BLaER1 (cell line): ENCODE data around the gene TCERG1L.

Source experiments
- H3K27ac ChIP-seq: shearing (Covaris generic); formaldehyde crosslinking; 2 replicates; pipeline ENCODE4 v1.8.1; 2022
- H3K27me3 ChIP-seq: shearing (Covaris generic); formaldehyde crosslinking; 2 replicates; pipeline ENCODE4 v1.8.1; 2022
- H3K36me3 ChIP-seq: shearing (Covaris generic); formaldehyde crosslinking; 2 replicates; pipeline ENCODE4 v1.8.1; 2022
- H3K4me1 ChIP-seq: shearing (Covaris generic); formaldehyde crosslinking; 2 replicates; pipeline ENCODE4 v1.8.1; 2022
- H3K4me2 ChIP-seq: shearing (Covaris generic); formaldehyde crosslinking; 2 replicates; pipeline ENCODE4 v1.8.1; 2022
- H3K4me3 ChIP-seq: shearing (Covaris generic); formaldehyde crosslinking; 2 replicates; pipeline ENCODE4 v1.8.1; 2022
- H3K9ac ChIP-seq: shearing (Covaris generic); formaldehyde crosslinking; 2 replicates; pipeline ENCODE4 v1.8.1; 2022
- H3K9me3 ChIP-seq: shearing (Covaris generic); formaldehyde crosslinking; 2 replicates; pipeline ENCODE4 v1.8.1; 2022
- H4K20me1 ChIP-seq: shearing (Covaris generic); formaldehyde crosslinking; 2 replicates; pipeline ENCODE4 v1.8.1; 2022
- Cebpa-rat ChIP-seq: shearing (Covaris generic); IDR thresholded peaks from 2 replicates; pipeline ENCODE4 v1.8.1; 2022

TCERG1L gene

DNA sequence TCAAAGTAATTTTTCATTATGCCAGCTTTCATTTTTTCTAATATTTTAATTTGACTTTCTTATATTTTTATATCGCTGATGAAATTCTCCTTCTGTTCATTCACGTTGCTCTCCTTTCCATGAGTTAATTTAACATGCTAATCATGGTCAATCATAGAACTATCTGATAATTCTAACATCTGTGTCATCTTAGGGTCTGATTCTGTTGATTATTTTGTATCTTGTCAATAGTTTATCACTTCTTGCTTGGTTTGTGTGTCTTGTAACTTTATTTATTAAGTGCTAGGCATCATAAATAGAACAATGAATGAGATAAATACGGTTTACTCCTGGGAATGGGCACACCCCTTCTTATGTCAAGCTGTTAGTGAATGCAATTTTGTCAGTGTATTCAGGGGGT is 11.0 kb downstream of the TCERG1L start:
- no peak for TF ChIP-seq Cebpa-rat
- H3K4me3 ChIP-seq: no peak overlapping the region
- H3K27ac ChIP-seq: no peak overlapping the region
- peaks cover 56% of the 10 kb centered on the region for H3K36me3 ChIP-seq
- H4K20me1 ChIP-seq: no peaks in the 10 kb centered on the region
- H3K27me3 ChIP-seq: no peaks in the 10 kb centered on the region
- H3K9ac ChIP-seq: no peak overlapping the region
- peaks cover 63% of the 10 kb centered on the region for H3K9me3 ChIP-seq
- no peaks in the 10 kb centered on the region for H3K4me1 ChIP-seq
- no peak overlapping the region for H3K4me2 ChIP-seq

DNA sequence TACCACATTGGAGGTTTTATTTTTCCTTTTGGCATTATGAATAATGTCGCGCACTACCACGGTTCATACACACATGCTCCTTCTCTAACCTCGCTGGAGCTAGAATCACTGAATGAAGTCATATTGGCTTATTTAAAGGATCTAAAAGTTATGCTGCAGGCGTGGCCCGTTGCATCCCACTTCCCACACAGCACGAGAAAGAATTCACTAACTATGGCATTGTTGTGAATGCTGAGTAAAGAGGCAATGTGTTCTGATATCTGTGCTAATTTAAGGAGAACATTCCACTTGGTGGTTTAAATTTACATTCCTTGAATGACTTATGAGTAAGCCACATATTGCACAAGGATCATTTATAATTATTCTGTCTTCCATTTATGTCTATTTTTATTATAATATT is 20.7 kb downstream of the TCERG1L start:
- H3K9me3 ChIP-seq: no peaks in the 10 kb centered on the region
- H3K4me1 ChIP-seq: peaks cover 21% of the 10 kb centered on the region
- H3K27ac ChIP-seq: no peak overlapping the region
- peaks cover 37% of the 10 kb centered on the region; the same call in 1 of the 2 replicates for H4K20me1 ChIP-seq
- no peak for TF ChIP-seq Cebpa-rat
- H3K27me3 ChIP-seq: no peaks in the 10 kb centered on the region
- peaks cover 45% of the 10 kb centered on the region for H3K36me3 ChIP-seq
- no peak overlapping the region for H3K4me2 ChIP-seq
- H3K4me3 ChIP-seq: no peak overlapping the region
- no peak overlapping the region for H3K9ac ChIP-seq

DNA sequence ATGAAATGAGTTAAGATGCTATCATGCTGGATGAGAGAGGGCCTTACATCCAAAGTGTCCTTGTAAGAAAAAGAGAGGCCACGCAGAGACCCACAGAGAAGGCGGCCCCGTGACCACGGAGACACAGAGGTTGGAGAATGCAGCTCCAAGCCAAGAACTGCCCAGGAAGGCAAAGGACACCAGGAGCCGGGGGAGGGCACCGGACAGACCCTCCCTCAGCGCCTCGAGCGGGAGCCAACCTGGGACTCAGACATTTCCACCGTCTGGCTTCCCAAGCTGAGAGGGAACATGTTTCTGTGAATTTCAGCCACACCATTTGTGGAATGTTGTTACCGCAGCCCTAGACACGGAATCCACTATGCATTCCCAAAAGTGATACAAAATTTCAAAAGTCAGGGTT is 22.9 kb downstream of the TCERG1L start:
- no peak for TF ChIP-seq Cebpa-rat
- Histone ChIP-seq H3K4me3 (no peak overlapping the region), H4K20me1 (peaks cover 33% of the 10 kb centered on the region; the same call in 1 of the 2 replicates), H3K27me3 (no peaks in the 10 kb centered on the region), H3K4me2 (peak overlapping the region; percentile 40), H3K4me1 (peaks cover 17% of the 10 kb centered on the region), H3K9ac (no peak overlapping the region), H3K9me3 (peaks cover 7% of the 10 kb centered on the region; the same call in 1 of the 2 replicates), H3K27ac (peak overlapping the region; percentile 5; the same call in 1 of the 2 replicates), H3K36me3 (peaks cover 48% of the 10 kb centered on the region)

DNA sequence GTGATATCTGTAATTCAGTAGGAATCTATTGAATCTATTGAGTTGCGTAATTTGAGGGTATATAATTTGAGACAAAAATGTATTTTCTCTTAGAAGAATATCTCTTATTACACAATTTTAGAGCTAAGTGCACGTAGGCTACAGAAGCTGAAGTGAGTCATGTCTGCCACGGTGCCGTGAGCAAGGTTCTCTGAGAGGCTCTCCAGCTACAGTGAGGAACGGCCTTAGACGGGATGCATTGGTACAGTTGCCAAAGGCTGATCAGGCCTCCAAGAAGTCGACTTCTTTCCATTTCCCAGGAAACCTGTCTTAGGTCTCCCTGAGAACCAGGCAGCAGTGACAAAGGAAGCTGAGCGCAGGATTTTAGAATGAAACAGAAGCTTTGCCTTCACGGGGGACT is 28.6 kb downstream of the TCERG1L start:
- peaks cover 58% of the 10 kb centered on the region for H4K20me1 ChIP-seq
- no peak overlapping the region for H3K4me3 ChIP-seq
- peaks cover 68% of the 10 kb centered on the region for H3K36me3 ChIP-seq
- H3K4me1 ChIP-seq: peaks cover 40% of the 10 kb centered on the region
- H3K9ac ChIP-seq: no peak overlapping the region
- H3K27ac ChIP-seq: no peak overlapping the region
- H3K9me3 ChIP-seq: peaks cover 8% of the 10 kb centered on the region; the same call in 1 of the 2 replicates
- no peak for TF ChIP-seq Cebpa-rat
- H3K27me3 ChIP-seq: no peaks in the 10 kb centered on the region
- H3K4me2 ChIP-seq: peak overlapping the region; percentile 16; the same call in 1 of the 2 replicates

DNA sequence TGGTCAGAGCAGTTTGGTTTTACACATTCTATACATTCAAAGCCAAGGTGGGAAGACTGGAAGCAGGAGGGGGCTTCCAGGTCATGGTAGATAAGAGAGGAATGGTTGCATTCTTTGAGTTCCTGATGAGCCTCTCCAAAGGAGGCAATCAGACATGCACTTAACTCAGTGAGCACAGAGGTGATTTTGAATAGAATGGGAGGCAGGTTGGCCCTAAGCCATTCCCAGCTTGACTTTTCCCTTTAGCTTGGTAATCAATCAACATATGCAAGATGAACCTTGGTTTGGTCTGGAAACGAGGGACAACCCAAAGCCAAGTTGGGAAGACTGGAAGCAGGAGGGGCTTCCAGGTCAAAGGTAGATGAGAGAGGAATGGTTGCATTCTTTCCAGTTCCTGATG is 31.4 kb downstream of the TCERG1L start:
- Histone ChIP-seq H3K4me3 (no peak overlapping the region), H3K4me1 (peaks cover 34% of the 10 kb centered on the region), H4K20me1 (peaks cover 80% of the 10 kb centered on the region), H3K4me2 (no peak overlapping the region), H3K9ac (no peak overlapping the region), H3K9me3 (peaks cover 8% of the 10 kb centered on the region; the same call in 1 of the 2 replicates), H3K27ac (no peak overlapping the region), H3K27me3 (no peaks in the 10 kb centered on the region), H3K36me3 (peaks cover 81% of the 10 kb centered on the region)
- TF ChIP-seq Cebpa-rat: no peak

DNA sequence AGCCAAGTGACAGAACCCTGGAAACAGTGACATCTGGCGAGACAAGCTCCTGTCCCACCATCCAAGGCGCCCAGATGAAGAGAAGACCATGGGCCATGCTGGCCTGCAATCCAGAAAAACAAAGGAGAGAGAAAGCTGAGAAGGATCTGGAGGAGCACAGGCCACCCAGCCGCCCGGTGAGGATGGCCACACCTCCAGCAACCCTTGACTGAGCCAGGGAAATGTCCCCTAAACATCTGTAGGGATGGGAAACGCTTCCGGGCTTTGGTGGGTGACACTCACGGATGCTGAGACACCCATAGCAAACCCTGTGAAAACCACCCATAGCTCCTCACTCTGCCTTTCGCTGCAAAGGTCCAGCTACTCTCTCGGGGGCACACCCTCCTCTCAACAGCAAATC is 32.0 kb downstream of the TCERG1L start:
- Histone ChIP-seq H4K20me1 (peaks cover 86% of the 10 kb centered on the region), H3K4me3 (no peak overlapping the region), H3K27me3 (no peaks in the 10 kb centered on the region), H3K27ac (peak overlapping the region; percentile 64; the same call in 1 of the 2 replicates), H3K4me2 (no peak overlapping the region), H3K9ac (no peak overlapping the region), H3K36me3 (peaks cover 87% of the 10 kb centered on the region), H3K4me1 (peaks cover 34% of the 10 kb centered on the region), H3K9me3 (0 out of 2 replicates have a peak, but pooled peaks cover 4% of the 10 kb centered on the region)
- TF ChIP-seq Cebpa-rat: no peak

DNA sequence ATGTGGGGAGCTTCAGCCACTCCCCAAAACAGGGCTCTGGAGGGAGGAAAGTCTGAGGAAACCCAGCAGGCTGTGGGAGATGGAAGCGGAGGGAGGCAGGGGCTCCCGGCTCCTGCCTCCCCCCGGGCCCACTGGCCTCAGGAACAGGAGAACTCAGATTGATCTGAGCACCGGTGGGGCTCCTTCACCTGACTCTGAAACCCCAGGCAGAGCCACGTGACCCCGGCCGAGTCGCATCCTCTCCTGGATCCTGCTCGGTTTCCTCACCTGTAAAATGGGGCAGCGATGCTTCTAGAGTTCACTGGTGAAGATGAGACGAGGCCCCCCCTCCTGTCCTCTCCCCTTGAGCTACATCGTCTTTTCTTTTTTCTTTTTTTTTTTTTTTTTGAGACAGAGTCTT is 33.6 kb downstream of the TCERG1L start:
- H3K4me3 ChIP-seq: no peak overlapping the region
- H3K27me3 ChIP-seq: no peaks in the 10 kb centered on the region
- H3K9me3 ChIP-seq: no peaks in the 10 kb centered on the region
- TF ChIP-seq Cebpa-rat: no peak
- peaks cover 37% of the 10 kb centered on the region for H3K4me1 ChIP-seq
- no peak overlapping the region for H3K9ac ChIP-seq
- no peak overlapping the region for H3K4me2 ChIP-seq
- H3K27ac ChIP-seq: peak overlapping the region; percentile 35; the same call in 1 of the 2 replicates
- peaks cover 97% of the 10 kb centered on the region for H4K20me1 ChIP-seq
- H3K36me3 ChIP-seq: peaks cover 93% of the 10 kb centered on the region

DNA sequence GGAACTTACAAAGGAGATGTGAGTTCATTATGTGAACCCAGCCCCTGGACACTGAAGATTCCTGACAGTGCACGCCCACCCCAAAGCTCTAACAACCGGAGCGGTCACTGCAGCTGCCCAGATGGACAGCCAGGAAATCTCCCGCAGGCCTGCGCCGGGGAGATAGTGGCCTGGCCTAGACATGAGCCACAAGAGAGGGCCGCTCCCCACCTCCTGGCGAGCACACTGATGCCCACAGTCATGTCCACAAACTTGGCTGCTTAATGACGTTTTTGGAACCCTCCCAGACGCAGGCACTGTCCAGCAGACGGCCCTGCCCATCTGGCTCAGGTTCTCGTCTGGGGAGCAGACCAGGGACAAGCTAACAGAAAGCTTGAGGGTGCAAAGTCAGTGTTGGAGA is 34.2 kb downstream of the TCERG1L start:
- Histone ChIP-seq H3K36me3 (peaks cover 93% of the 10 kb centered on the region), H3K4me2 (no peak overlapping the region), H3K4me1 (peaks cover 38% of the 10 kb centered on the region), H3K9ac (no peak overlapping the region), H3K4me3 (no peak overlapping the region), H3K27ac (0 out of 2 replicates have a peak overlapping the region, but pooled peaks have one; percentile 35), H4K20me1 (peaks cover 100% of the 10 kb centered on the region), H3K9me3 (no peaks in the 10 kb centered on the region), H3K27me3 (no peaks in the 10 kb centered on the region)
- TF ChIP-seq Cebpa-rat: no peak

DNA sequence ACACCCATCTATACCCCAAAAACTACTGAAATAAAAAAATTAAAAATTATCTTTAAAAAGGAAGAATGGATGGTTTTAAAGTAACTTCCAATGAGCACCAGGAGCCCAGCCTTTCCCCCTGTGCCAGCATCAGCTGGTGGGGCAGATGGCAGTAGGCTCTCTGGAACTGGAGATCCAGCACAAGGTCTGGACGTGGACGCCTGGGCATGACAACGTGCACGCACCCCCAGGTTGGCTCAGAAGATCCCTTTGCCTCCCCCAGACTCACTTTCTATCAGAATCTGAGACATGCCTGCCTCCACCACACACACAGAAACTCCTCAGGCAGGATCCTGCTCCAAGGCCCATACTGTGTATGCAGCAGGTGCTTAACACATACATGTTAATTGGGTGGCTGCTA is 35.8 kb downstream of the TCERG1L start:
- Histone ChIP-seq H3K4me2 (no peak overlapping the region), H3K4me3 (no peak overlapping the region), H3K36me3 (peaks cover 99% of the 10 kb centered on the region), H3K4me1 (peaks cover 53% of the 10 kb centered on the region), H3K27ac (no peak overlapping the region), H3K9me3 (no peaks in the 10 kb centered on the region), H3K9ac (no peak overlapping the region), H3K27me3 (no peaks in the 10 kb centered on the region), H4K20me1 (peaks cover 92% of the 10 kb centered on the region)
- no peak for TF ChIP-seq Cebpa-rat

DNA sequence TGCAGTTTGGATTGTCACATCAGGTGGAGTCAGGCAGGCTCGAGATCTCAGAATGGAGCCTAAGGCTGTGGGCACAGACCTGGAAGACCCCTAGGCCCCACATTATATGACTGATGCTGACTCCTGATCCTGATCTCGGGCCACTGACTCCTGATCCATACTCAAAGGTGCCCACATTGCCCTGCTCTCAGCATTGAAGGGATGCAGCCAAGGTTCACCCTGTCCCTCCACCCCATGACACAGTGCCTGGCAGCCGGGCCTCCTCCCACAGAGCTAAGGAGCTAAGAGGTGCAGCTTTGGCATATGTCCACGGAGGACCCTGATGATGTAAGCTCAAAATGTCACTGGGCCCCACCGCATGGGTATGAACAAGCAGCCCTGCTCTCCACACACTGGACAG is 36.6 kb downstream of the TCERG1L start:
- Histone ChIP-seq H3K4me1 (peaks cover 53% of the 10 kb centered on the region), H3K4me3 (no peak overlapping the region), H3K36me3 (peaks cover 99% of the 10 kb centered on the region), H4K20me1 (peaks cover 85% of the 10 kb centered on the region), H3K27ac (no peak overlapping the region), H3K4me2 (no peak overlapping the region), H3K27me3 (no peaks in the 10 kb centered on the region), H3K9ac (no peak overlapping the region), H3K9me3 (no peaks in the 10 kb centered on the region)
- TF ChIP-seq Cebpa-rat: no peak
